Mesendoderm (in vitro differentiated cells): ENCODE measurements around the gene UBE2Q2.
"Not testable (repeated sequence)": the region's sequence is repeated elsewhere in the genome, so short reads cannot be mapped to it uniquely, and the experiment has no call there.

Source experiments
- DNase-seq: peaks from one replicate; pipeline ENCODE4 v3.0.0; 2013
- H2AK5ac ChIP-seq: 2 replicates; pipeline ENCODE4 v1.6.1; 2013; ENCODE audit warnings: low read length, inconsistent platforms
- H2BK120ac ChIP-seq: 2 replicates; pipeline ENCODE4 v1.6.1; 2013; ENCODE audit warnings: low read depth, mild to moderate bottlenecking, low read length, moderate library complexity, mixed read lengths
- H2BK15ac ChIP-seq: replicated peaks from 2 replicates; pipeline ENCODE4 v1.6.1; 2013; ENCODE audit warnings: low read depth, mild to moderate bottlenecking, moderate library complexity
- H2BK5ac ChIP-seq: 2 replicates; pipeline ENCODE4 v1.6.1; 2013; ENCODE audit warnings: low read length, inconsistent platforms
- H3K18ac ChIP-seq: 2 replicates; pipeline ENCODE4 v1.6.1; 2013; ENCODE audit warnings: mild to moderate bottlenecking, low read length, mixed read lengths
- H3K23ac ChIP-seq: one replicate; pipeline ENCODE4 v1.6.1; 2013; ENCODE audit warnings: low read length
- H3K27ac ChIP-seq: 2 replicates; pipeline ENCODE4 v1.5.1; 2013; ENCODE audit warnings: low read depth, mild to moderate bottlenecking, inconsistent platforms, low read length, moderate library complexity
- H3K27me3 ChIP-seq: 2 replicates; pipeline ENCODE4 v1.6.1; 2013; ENCODE audit warnings: low read length, control low read depth, mild to moderate bottlenecking, inconsistent platforms; ENCODE audit not compliant: insufficient read depth, poor library complexity
- H3K36me3 ChIP-seq: 2 replicates; pipeline ENCODE4 v1.6.1; 2013; ENCODE audit warnings: low read length, inconsistent platforms; ENCODE audit not compliant: control insufficient read depth, insufficient read depth
- H3K4ac ChIP-seq: one replicate; pipeline ENCODE4 v1.6.1; 2013; ENCODE audit warnings: low read depth, mild to moderate bottlenecking, low read length, moderate library complexity
- H3K4me1 ChIP-seq: 2 replicates; pipeline ENCODE4 v1.6.1; 2013; ENCODE audit warnings: low read depth, low read length, inconsistent platforms; ENCODE audit not compliant: control insufficient read depth
- H3K4me2 ChIP-seq: 2 replicates; pipeline ENCODE4 v1.6.1; 2013; ENCODE audit warnings: low read length
- H3K4me3 ChIP-seq: 2 replicates; pipeline ENCODE4 v1.5.1; 2013; ENCODE audit warnings: mild to moderate bottlenecking, low read length
- H3K56ac ChIP-seq: one replicate; pipeline ENCODE4 v1.6.1; 2013; ENCODE audit warnings: low read length
- H3K79me1 ChIP-seq: 2 replicates; pipeline ENCODE4 v1.6.1; 2013; ENCODE audit warnings: low read length, inconsistent platforms
- H3K79me2 ChIP-seq: 2 replicates; pipeline ENCODE4 v1.6.1; 2013; ENCODE audit warnings: mild to moderate bottlenecking, low read length; ENCODE audit not compliant: control insufficient read depth, insufficient read depth
- H3K9ac ChIP-seq: 2 replicates; pipeline ENCODE4 v1.6.1; 2013; ENCODE audit warnings: low read length, inconsistent platforms
- H4K5ac ChIP-seq: one replicate; pipeline ENCODE4 v1.6.1; 2013; ENCODE audit warnings: low read length
- H4K8ac ChIP-seq: one replicate; pipeline ENCODE4 v1.6.1; 2013; ENCODE audit warnings: low read depth, mild to moderate bottlenecking, control low read depth, low read length, moderate library complexity
- WGBS: extraction: QIAGEN DNeasy Blood & Tissue Kit; methylation state at CpG from one replicate; pipeline ENCODE4 v1.1.7; 2013; ENCODE audit warnings: low lambda C conversion rate, missing lambda C conversion rate; ENCODE audit not compliant: insufficient coverage; ENCODE audit errors: extremely low coverage; 5-methylcytosine and 5-hydroxymethylcytosine counted together

The UBE2Q2 gene

DNA sequence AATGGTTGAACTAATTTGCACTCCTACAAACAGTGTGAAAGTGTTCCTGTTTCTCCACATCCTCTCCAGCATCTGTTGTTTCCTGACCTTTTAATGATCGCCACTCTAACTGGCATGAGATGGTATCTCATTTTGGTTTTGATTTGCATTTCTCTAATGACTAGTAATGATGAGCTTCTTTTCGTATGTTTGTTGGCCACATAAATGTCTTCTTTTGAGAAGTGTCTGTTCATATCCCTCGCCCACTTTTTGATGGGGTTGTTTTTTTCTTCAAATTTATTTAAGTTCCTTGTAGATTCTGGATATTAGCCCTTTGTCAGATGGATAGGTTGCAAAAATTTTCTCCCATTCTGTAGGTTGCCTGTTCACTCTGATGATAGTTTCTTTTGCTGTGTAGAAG lies 67.1 kb downstream of the UBE2Q2 start:
- H3K79me2 ChIP-seq = peaks cover 23% of the 10 kb centered on the region
- H3K27me3 ChIP-seq, H3K18ac ChIP-seq, H3K56ac ChIP-seq, H4K8ac ChIP-seq, DNase-seq, H2BK5ac ChIP-seq, H3K23ac ChIP-seq, H2BK120ac ChIP-seq, H3K9ac ChIP-seq, H2AK5ac ChIP-seq, H2BK15ac ChIP-seq, H3K4me3 ChIP-seq, H4K5ac ChIP-seq, H3K4ac ChIP-seq, H3K4me2 ChIP-seq, H3K27ac ChIP-seq, H3K4me1 ChIP-seq, H3K36me3 ChIP-seq: not testable (repeated sequence)
- H3K79me1 ChIP-seq = peaks cover 18% of the 10 kb centered on the region
- no CpG with 5 or more reads among the region's 3 CpGs for WGBS

DNA sequence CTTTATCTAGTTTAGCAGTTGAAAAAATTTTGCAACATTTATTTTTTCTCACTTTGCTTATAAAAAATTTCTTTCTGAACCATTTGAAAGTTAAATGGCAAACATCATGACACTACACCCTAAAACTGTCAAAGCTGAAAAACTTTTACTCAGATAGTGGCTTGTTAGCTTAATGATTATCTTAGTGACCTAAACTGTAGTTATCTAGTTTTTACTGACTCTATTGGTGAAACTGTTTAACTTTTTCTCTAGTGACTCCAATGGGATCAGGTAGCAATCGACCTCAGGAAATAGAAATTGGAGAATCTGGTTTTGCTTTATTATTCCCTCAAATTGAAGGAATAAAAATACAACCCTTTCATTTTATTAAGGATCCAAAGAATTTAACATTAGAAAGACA lies 73.7 kb downstream of the UBE2Q2 start:
- Histone ChIP-seq H2BK15ac (no peak overlapping the region), H3K79me2 (peaks cover 4% of the 10 kb centered on the region), H4K5ac (no peak overlapping the region), H2AK5ac (no peak overlapping the region), H3K9ac (no peak overlapping the region), H3K23ac (no peak overlapping the region), H3K56ac (no peak overlapping the region), H2BK5ac (no peak overlapping the region), H2BK120ac (no peak overlapping the region), H3K4me3 (no peak overlapping the region), H3K79me1 (peaks cover 12% of the 10 kb centered on the region), H3K36me3 (peaks cover 5% of the 10 kb centered on the region), H3K4me2 (no peak overlapping the region), H3K18ac (no peak overlapping the region), H3K4ac (no peak overlapping the region), H3K27me3 (no peaks in the 10 kb centered on the region), H3K4me1 (no peaks in the 10 kb centered on the region), H4K8ac (no peak overlapping the region), H3K27ac (no peak overlapping the region)
- WGBS = no CpG with 5 or more reads among the region's 1 CpG
- DNase-seq = no peak

DNA sequence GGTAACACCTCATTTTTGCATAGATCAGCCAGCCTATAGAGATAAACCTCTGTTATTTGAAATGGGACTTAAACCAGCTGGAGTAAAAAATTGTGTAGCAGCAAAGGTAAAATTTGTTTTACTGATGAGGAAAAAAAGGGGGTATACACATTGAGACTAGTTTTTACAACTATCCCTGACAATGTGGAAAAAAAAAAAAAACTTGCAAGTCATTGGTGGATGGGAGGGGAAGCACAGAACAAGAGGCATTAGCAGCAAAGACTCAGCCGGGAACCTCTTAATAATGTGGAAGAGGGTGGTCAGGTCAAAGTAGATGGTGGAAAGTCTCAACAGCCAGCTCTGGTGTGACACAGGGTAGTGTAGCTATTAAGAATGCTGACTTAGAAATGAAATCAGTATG lies 74.9 kb downstream of the UBE2Q2 start:
- H3K4ac ChIP-seq = no peak overlapping the region
- no peak overlapping the region for H2BK5ac ChIP-seq
- no peak overlapping the region for H3K27ac ChIP-seq
- no peaks in the 10 kb centered on the region for H3K4me1 ChIP-seq
- H3K23ac ChIP-seq = no peak overlapping the region
- no peaks in the 10 kb centered on the region for H3K27me3 ChIP-seq
- peaks cover 18% of the 10 kb centered on the region for H3K79me1 ChIP-seq
- H3K79me2 ChIP-seq = peaks cover 10% of the 10 kb centered on the region
- no peak for DNase-seq
- H3K4me2 ChIP-seq = no peak overlapping the region
- no peak overlapping the region for H4K8ac ChIP-seq
- no peak overlapping the region for H3K56ac ChIP-seq
- no peak overlapping the region for H3K9ac ChIP-seq
- no peak overlapping the region for H2AK5ac ChIP-seq
- no peak overlapping the region for H2BK120ac ChIP-seq
- no peak overlapping the region for H3K4me3 ChIP-seq
- no peak overlapping the region for H4K5ac ChIP-seq
- H3K18ac ChIP-seq = no peak overlapping the region
- H2BK15ac ChIP-seq = no peak overlapping the region
- peaks cover 7% of the 10 kb centered on the region for H3K36me3 ChIP-seq
- no CpG with 5 or more reads among the region's 1 CpG for WGBS

GRCh38 chr15:75920079-75920478 lies 76.8 kb downstream of the UBE2Q2 start:
- H2BK15ac ChIP-seq = no peak overlapping the region
- DNase-seq = no peak
- no peak overlapping the region for H3K9ac ChIP-seq
- H2BK5ac ChIP-seq = no peak overlapping the region
- no peak overlapping the region for H3K4ac ChIP-seq
- no peak overlapping the region for H3K18ac ChIP-seq
- H3K79me2 ChIP-seq = peaks cover 10% of the 10 kb centered on the region
- H3K4me2 ChIP-seq = no peak overlapping the region
- no peak overlapping the region for H4K5ac ChIP-seq
- no peak overlapping the region for H3K27ac ChIP-seq
- H2AK5ac ChIP-seq = no peak overlapping the region
- H2BK120ac ChIP-seq = no peak overlapping the region
- H4K8ac ChIP-seq = no peak overlapping the region
- no peak overlapping the region for H3K56ac ChIP-seq
- no peak overlapping the region for H3K23ac ChIP-seq
- H3K4me3 ChIP-seq = no peak overlapping the region
- WGBS = no CpG with 5 or more reads among the region's 1 CpG
- H3K79me1 ChIP-seq = peaks cover 15% of the 10 kb centered on the region
- peaks cover 2% of the 10 kb centered on the region for H3K36me3 ChIP-seq
- H3K4me1 ChIP-seq = peaks cover 2% of the 10 kb centered on the region
- no peaks in the 10 kb centered on the region for H3K27me3 ChIP-seq

DNA sequence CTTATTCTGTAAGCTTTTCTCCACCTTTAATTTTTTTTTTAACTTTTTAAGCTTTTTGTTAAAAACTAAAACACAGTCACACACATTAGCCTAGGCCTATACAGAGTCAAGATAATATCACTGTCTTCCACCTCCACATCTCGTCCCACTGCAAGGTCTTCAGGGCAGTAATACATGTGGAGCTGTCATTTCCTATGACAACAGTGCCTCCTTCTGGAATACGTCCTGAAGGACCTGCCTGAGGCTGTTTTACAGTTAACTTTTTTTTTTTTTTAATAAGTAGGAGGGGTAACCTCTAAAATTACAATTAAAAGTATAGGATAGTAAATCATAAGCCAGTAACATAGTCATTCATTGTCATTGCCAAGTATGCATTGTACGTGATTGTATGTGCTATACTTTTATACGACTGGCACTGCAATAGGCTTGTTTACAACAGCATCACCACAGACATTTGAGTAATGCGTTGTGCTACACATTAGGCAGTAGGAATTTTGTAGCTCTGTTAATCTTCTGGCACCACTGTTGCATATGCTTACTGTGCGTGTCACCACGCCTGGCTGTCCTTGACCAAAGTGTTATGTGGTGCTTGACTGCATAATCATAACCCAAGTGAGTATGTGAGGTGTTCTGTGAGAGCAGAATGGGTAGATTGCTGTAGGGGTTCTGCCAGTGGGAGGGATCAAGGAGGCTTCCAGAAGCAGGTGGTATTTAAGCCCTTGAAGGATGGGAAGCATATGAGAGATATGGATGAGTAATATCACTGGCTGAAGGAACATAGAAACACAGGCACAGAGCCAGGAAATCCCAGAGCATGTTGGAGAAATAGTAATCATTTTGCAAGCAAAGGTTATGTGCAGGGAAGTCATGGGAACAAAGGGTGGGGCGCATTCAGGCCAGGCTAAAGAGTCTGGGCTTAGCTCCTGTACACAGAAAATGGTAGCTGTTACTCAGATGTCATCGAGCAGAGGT lies 78.8 kb downstream of the UBE2Q2 start:
- Histone ChIP-seq H4K5ac (no peak overlapping the region), H3K9ac (no peak overlapping the region), H3K4me2 (no peak overlapping the region), H3K79me1 (peaks cover 12% of the 10 kb centered on the region), H3K27me3 (no peaks in the 10 kb centered on the region), H3K79me2 (peaks cover 10% of the 10 kb centered on the region), H2BK5ac (no peak overlapping the region), H2AK5ac (no peak overlapping the region), H2BK120ac (no peak overlapping the region), H3K36me3 (peaks cover 2% of the 10 kb centered on the region), H4K8ac (no peak overlapping the region), H3K4me3 (no peak overlapping the region), H3K56ac (no peak overlapping the region), H3K18ac (no peak overlapping the region), H3K23ac (no peak overlapping the region), H3K4ac (no peak overlapping the region), H3K4me1 (peaks cover 18% of the 10 kb centered on the region), H3K27ac (no peak overlapping the region), H2BK15ac (no peak overlapping the region)
- no CpG with 5 or more reads among the region's 9 CpGs for WGBS
- peak; percentile 85 for DNase-seq
